ENCODE results near the gene PRXL2B.
"Not testable (repeated sequence)": the region's sequence is repeated elsewhere in the genome, so short reads cannot be mapped to it uniquely, and the experiment has no call there.

The PRXL2B gene

DNA sequence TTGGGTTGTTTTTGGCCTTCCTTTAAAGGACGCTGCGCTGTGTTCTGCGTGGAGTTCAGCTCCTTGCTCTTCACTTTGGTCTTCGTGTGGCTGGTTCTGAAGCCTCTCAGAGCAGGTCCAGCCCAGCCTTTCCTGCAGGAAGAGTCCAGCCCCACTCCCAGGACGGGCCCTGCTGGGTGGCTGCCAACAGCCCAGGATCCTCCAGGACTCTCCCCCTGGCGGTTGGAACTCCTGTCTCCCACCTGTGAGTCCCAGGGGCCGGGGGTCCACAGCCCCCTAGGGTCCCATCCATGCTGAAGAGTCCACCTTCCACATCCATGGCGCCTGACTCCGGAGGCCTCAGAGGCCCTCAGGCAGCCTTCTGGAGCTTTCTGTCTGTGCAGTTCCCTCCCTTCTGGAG is 35.0 kb upstream of the PRXL2B start:
- H3K9ac ChIP-seq (ENCODE audit: low read length in 5 of 5); H3K9me3 ChIP-seq (ENCODE audit: control insufficient read depth in 5 of 5, low read length in 5 of 5); H3K27me3 ChIP-seq (ENCODE audit: control insufficient read depth in 5 of 5, insufficient read depth in 4 of 5, low read length in 5 of 5); H3K36me3 ChIP-seq (ENCODE audit: control insufficient read depth in 5 of 5, insufficient read depth in 5 of 5, low read length in 5 of 5): not testable (repeated sequence)
- peak overlapping the region; percentile 23 for H3K27ac ChIP-seq (ENCODE audit: low read depth, low read length)
- H3K4me3 ChIP-seq (ENCODE audit: low read depth in 1 of 5, low read length in 5 of 5): peak overlapping the region in 4 of 5 donors; percentile 15 to 54 (median 47)
- peaks cover 5 to 67% (median 57%) of the 10 kb centered on the region in 5 donors for H3K4me1 ChIP-seq (ENCODE audit: control insufficient read depth in 5 of 5, insufficient read depth in 5 of 5, low read length in 5 of 5)

GRCh38 chr1:2552189-2552588 is 34.4 kb upstream of the PRXL2B start:
- Histone ChIP-seq H3K4me3 (ENCODE audit: low read depth in 1 of 5, low read length in 5 of 5) (no peak overlapping the region), H3K9ac (ENCODE audit: low read length in 5 of 5) (no peak overlapping the region), H3K27ac (ENCODE audit: low read depth, low read length) (peak overlapping the region; percentile 23), H3K36me3 (ENCODE audit: control insufficient read depth in 5 of 5, insufficient read depth in 5 of 5, low read length in 5 of 5) (no peaks in the 10 kb centered on the region), H3K4me1 (ENCODE audit: control insufficient read depth in 5 of 5, insufficient read depth in 5 of 5, low read length in 5 of 5) (peaks cover 5 to 67% (median 57%) of the 10 kb centered on the region in 5 donors), H3K27me3 (ENCODE audit: control insufficient read depth in 5 of 5, insufficient read depth in 4 of 5, low read length in 5 of 5) (peaks cover 0 to 3% (median under 1%) of the 10 kb centered on the region in 5 donors), H3K9me3 (ENCODE audit: control insufficient read depth in 5 of 5, low read length in 5 of 5) (no peaks in the 10 kb centered on the region)

DNA sequence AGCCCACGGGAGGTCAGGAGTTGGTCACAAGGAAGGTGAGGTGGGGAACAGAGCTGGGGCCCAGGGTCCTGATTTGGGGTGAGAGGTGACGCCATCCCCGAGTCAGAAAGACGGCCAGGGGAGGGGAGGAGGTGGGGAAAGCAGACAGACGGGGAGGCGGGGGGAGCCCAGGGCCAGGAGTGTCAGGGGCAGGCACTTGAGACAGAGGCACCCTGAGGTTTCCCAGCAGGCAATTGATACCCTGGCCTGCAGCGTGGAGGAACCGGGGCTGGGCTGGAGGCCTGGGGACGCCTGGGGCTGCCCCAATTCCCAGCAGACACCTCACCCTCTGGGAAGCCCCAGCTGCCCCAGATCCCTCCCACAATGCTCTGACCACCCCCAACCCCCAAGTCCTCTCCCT is 33.5 kb upstream of the PRXL2B start:
- H3K27me3 ChIP-seq (ENCODE audit: control insufficient read depth in 5 of 5, insufficient read depth in 4 of 5, low read length in 5 of 5); H3K9me3 ChIP-seq (ENCODE audit: control insufficient read depth in 5 of 5, low read length in 5 of 5); H3K4me3 ChIP-seq (ENCODE audit: low read depth in 1 of 5, low read length in 5 of 5); H3K27ac ChIP-seq (ENCODE audit: low read depth, low read length); H3K36me3 ChIP-seq (ENCODE audit: control insufficient read depth in 5 of 5, insufficient read depth in 5 of 5, low read length in 5 of 5); H3K9ac ChIP-seq (ENCODE audit: low read length in 5 of 5): not testable (repeated sequence)
- H3K4me1 ChIP-seq (ENCODE audit: control insufficient read depth in 5 of 5, insufficient read depth in 5 of 5, low read length in 5 of 5): peaks cover 7 to 67% (median 57%) of the 10 kb centered on the region in 5 donors

GRCh38 chr1:2553871-2554620 is 32.5 kb upstream of the PRXL2B start:
- Histone ChIP-seq H3K4me3 (ENCODE audit: low read depth in 1 of 5, low read length in 5 of 5) (no peak overlapping the region), H3K36me3 (ENCODE audit: control insufficient read depth in 5 of 5, insufficient read depth in 5 of 5, low read length in 5 of 5) (peaks cover 0 to 13% (median 10%) of the 10 kb centered on the region in 5 donors), H3K9me3 (ENCODE audit: control insufficient read depth in 5 of 5, low read length in 5 of 5) (no peaks in the 10 kb centered on the region), H3K9ac (ENCODE audit: low read length in 5 of 5) (no peak overlapping the region), H3K27ac (ENCODE audit: low read depth, low read length) (no peak overlapping the region), H3K4me1 (ENCODE audit: control insufficient read depth in 5 of 5, insufficient read depth in 5 of 5, low read length in 5 of 5) (peaks cover 6 to 70% (median 57%) of the 10 kb centered on the region in 5 donors), H3K27me3 (ENCODE audit: control insufficient read depth in 5 of 5, insufficient read depth in 4 of 5, low read length in 5 of 5) (no peaks in the 10 kb centered on the region)

DNA sequence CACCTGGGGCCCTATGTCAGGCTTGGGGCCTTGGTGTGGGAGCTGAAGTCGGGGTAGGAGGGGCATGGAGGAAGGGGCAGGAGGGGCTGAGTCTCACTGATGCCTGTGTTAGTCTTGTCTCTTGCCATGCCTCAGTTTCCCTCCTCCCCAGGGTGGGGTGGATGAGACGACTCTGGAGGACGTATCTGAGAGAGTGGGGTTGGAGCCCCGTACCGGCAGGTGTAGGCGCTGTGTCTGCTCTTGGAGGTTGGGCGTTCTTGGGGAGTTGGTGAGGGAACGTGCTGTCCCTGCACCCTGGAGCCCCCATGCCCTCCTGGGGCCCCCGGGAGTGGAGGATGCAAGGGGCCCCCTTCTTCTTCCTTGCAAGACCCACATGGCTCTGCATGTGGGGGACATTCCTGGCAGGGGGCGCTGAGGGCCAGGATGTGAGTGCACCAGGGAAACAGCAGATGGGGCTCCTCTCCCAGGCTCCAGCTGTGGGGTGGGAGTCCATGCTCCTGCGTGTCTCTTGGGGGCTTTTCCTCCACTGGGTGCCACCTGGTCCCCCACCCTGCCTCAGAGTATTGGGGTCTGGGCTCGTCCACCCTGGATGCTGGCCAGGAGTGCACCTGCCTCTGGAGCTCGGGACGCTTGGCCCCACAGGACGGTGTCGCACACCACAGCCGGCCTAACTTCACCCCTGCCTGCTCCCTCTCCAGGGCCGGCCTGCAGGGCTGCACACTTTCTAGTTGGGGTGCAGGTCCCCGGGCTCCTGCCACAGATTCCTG is 31.8 kb upstream of the PRXL2B start:
- Histone ChIP-seq H3K4me1 (ENCODE audit: control insufficient read depth in 5 of 5, insufficient read depth in 5 of 5, low read length in 5 of 5) (peaks cover 6 to 67% (median 50%) of the 10 kb centered on the region in 5 donors), H3K9ac (ENCODE audit: low read length in 5 of 5) (peak overlapping the region in 1 of 5 donors; percentile 20), H3K36me3 (ENCODE audit: control insufficient read depth in 5 of 5, insufficient read depth in 5 of 5, low read length in 5 of 5) (peaks cover 0 to 21% (median 15%) of the 10 kb centered on the region in 5 donors), H3K27me3 (ENCODE audit: control insufficient read depth in 5 of 5, insufficient read depth in 4 of 5, low read length in 5 of 5) (no peaks in the 10 kb centered on the region), H3K27ac (ENCODE audit: low read depth, low read length) (peak overlapping the region; percentile 88), H3K9me3 (ENCODE audit: control insufficient read depth in 5 of 5, low read length in 5 of 5) (no peaks in the 10 kb centered on the region), H3K4me3 (ENCODE audit: low read depth in 1 of 5, low read length in 5 of 5) (peak overlapping the region in 2 of 5 donors; percentile 33 to 95)

DNA sequence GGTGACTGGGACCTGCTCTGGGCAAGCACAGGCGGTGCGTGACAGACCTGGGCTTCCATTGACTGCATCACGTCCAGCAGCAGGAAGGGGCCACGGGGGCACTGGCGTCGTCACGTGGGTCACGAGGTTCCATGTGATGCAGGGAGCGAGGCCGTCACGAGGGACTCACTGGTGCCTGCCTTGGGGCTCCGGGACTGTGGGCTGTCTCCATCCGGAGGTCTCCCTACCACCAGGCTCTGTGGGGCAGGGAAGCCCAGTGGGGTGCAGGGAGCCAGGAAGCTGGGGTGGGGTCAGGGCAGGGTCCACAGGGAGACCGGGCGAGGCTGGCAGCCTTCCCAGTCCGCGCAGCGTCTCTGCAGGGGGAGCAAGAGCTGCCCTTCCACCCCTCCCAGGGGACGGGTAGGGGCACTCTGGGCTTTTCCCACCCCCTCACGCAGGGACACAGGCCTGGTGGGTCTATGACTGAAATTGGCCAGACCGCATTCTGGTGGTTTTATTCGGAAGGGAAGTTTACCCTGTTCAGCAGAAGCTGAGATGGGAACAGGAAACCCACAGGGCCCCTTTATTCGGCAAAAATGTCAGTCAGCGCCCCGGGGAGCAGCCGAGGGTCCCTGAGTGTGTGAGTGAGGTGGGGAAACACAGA is 30.8 kb upstream of the PRXL2B start:
- Histone ChIP-seq H3K4me3 (ENCODE audit: low read depth in 1 of 5, low read length in 5 of 5) (peak overlapping the region; percentile 83 to 95 (median 88)), H3K9me3 (ENCODE audit: control insufficient read depth in 5 of 5, low read length in 5 of 5) (no peaks in the 10 kb centered on the region), H3K36me3 (ENCODE audit: control insufficient read depth in 5 of 5, insufficient read depth in 5 of 5, low read length in 5 of 5) (peaks cover 0 to 30% (median 22%) of the 10 kb centered on the region in 5 donors), H3K4me1 (ENCODE audit: control insufficient read depth in 5 of 5, insufficient read depth in 5 of 5, low read length in 5 of 5) (peaks cover 6 to 65% (median 43%) of the 10 kb centered on the region in 5 donors), H3K9ac (ENCODE audit: low read length in 5 of 5) (peak overlapping the region; percentile 77 to 97 (median 87)), H3K27ac (ENCODE audit: low read depth, low read length) (peak overlapping the region; percentile 88), H3K27me3 (ENCODE audit: control insufficient read depth in 5 of 5, insufficient read depth in 4 of 5, low read length in 5 of 5) (no peaks in the 10 kb centered on the region)

DNA sequence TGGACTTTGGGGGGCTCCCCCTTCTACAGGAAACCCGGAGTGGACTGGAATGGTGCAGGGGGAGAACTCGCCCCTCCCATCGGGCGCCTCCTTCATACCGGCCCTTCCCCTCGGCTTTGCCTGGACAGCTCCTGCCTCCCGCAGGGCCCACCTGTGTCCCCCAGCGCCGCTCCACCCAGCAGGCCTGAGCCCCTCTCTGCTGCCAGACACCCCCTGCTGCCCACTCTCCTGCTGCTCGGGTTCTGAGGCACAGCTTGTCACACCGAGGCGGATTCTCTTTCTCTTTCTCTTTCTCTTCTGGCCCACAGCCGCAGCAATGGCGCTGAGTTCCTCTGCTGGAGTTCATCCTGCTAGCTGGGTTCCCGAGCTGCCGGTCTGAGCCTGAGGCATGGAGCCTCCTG is 30.3 kb upstream of the PRXL2B start, which contains the start of gene TNFRSF14:
Gene TNFRSF14 (plus strand): TSS at position 95 of the 401 bp plus-strand sequence. CDS start 294 bp downstream, at position 389.
- H3K27me3 ChIP-seq (ENCODE audit: control insufficient read depth in 5 of 5, insufficient read depth in 4 of 5, low read length in 5 of 5): no peaks in the 10 kb centered on the region
- no peaks in the 10 kb centered on the region for H3K9me3 ChIP-seq (ENCODE audit: control insufficient read depth in 5 of 5, low read length in 5 of 5)
- H3K9ac ChIP-seq (ENCODE audit: low read length in 5 of 5): peak within 1 kb of the TSS; percentile 77 to 97 (median 87)
- peaks cover 0 to 35% (median 27%) of the 10 kb centered on the region in 5 donors for H3K36me3 ChIP-seq (ENCODE audit: control insufficient read depth in 5 of 5, insufficient read depth in 5 of 5, low read length in 5 of 5)
- peak within 1 kb of the TSS; percentile 83 to 95 (median 88) for H3K4me3 ChIP-seq (ENCODE audit: low read depth in 1 of 5, low read length in 5 of 5)
- peaks cover 6 to 62% (median 43%) of the 10 kb centered on the region in 5 donors for H3K4me1 ChIP-seq (ENCODE audit: control insufficient read depth in 5 of 5, insufficient read depth in 5 of 5, low read length in 5 of 5)
- H3K27ac ChIP-seq (ENCODE audit: low read depth, low read length): peak within 1 kb of the TSS; percentile 88

GRCh38 chr1:2556678-2557481 is 29.7 kb upstream of the PRXL2B start:
- Histone ChIP-seq H3K27me3 (ENCODE audit: control insufficient read depth in 5 of 5, insufficient read depth in 4 of 5, low read length in 5 of 5) (no peaks in the 10 kb centered on the region), H3K9ac (ENCODE audit: low read length in 5 of 5) (peak overlapping the region; percentile 77 to 97 (median 87)), H3K27ac (ENCODE audit: low read depth, low read length) (peak overlapping the region; percentile 88), H3K4me1 (ENCODE audit: control insufficient read depth in 5 of 5, insufficient read depth in 5 of 5, low read length in 5 of 5) (peaks cover 6 to 61% (median 43%) of the 10 kb centered on the region in 5 donors), H3K9me3 (ENCODE audit: control insufficient read depth in 5 of 5, low read length in 5 of 5) (no peaks in the 10 kb centered on the region), H3K4me3 (ENCODE audit: low read depth in 1 of 5, low read length in 5 of 5) (peak overlapping the region; percentile 83 to 95 (median 88)), H3K36me3 (ENCODE audit: control insufficient read depth in 5 of 5, insufficient read depth in 5 of 5, low read length in 5 of 5) (peaks cover 0 to 41% (median 33%) of the 10 kb centered on the region in 5 donors)

All from subcutaneous abdominal adipose tissue (tissue), 5 donors.